ENCODE measurements around the gene ICAM1. TPM values are rescaled to one million over a fixed set of nuclear protein-coding genes. Genes with fewer than 3 reads are reported as not detected.
"Not testable (repeated sequence)": the region's sequence is repeated elsewhere in the genome, so short reads cannot be mapped to it uniquely, and the experiment has no call there.

Gene ICAM1, protein sequence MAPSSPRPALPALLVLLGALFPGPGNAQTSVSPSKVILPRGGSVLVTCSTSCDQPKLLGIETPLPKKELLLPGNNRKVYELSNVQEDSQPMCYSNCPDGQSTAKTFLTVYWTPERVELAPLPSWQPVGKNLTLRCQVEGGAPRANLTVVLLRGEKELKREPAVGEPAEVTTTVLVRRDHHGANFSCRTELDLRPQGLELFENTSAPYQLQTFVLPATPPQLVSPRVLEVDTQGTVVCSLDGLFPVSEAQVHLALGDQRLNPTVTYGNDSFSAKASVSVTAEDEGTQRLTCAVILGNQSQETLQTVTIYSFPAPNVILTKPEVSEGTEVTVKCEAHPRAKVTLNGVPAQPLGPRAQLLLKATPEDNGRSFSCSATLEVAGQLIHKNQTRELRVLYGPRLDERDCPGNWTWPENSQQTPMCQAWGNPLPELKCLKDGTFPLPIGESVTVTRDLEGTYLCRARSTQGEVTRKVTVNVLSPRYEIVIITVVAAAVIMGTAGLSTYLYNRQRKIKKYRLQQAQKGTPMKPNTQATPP
- total RNA-seq: 38.4 and 130 TPM in 2 replicates

DNA sequence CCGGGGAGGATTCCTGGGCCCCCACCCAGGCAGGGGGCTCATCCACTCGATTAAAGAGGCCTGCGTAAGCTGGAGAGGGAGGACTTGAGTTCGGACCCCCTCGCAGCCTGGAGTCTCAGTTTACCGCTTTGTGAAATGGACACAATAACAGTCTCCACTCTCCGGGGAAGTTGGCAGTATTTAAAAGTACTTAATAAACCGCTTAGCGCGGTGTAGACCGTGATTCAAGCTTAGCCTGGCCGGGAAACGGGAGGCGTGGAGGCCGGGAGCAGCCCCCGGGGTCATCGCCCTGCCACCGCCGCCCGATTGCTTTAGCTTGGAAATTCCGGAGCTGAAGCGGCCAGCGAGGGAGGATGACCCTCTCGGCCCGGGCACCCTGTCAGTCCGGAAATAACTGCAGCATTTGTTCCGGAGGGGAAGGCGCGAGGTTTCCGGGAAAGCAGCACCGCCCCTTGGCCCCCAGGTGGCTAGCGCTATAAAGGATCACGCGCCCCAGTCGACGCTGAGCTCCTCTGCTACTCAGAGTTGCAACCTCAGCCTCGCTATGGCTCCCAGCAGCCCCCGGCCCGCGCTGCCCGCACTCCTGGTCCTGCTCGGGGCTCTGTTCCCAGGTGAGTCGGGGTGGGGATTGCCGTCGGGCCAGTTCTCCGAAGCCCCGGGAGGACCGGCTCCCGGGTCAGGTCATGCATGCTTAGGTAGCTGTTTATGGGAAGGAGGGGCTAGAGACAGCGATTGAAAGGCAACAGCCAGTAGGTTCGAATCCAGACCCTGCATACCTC, at the start of gene ICAM1:
Gene ICAM1, plus strand, starts transcription at position 505 of the 779 bp plus-strand sequence. Its CDS starts 40 bp downstream, at position 545.
- DNase-seq (ENCODE audit: low read depth): peak; percentile 75

DNA sequence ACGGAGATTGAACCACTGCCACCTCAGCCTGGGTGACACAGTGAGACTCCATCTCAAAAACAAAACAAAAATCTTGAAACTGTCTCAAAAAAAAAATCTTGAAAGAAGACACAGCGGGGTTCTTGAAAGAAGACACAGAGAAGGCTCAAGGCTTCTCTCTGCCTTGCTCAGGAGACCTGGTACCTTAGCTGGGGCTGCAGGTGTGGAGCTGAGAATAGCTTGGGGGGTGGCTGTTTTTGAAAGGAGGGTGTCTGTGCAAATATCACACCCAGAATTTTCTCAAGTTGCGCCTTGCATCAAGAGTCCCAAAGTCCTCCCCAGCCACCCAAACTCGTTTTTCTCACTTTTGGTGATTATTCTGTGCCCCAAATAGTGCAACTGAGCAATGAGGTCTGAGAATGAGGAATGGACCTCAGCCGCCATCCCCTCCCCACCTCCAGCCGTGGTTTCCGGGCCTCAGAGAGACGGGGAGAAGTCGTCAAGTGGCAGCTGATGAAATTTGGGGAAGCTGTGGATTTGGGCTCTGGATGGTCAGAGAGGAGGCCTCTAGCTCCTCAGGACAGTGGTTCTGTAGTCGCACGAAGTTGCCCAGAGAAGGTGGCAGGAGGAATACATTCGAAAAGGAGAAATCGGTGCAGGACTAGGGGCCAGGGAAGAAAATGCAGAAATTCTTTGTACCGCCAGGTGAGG, 48.6 kb upstream of the ICAM1 start:
- DNase-seq (ENCODE audit: low read depth): no peak

- no peak for DNase-seq (ENCODE audit: low read depth)
Observed at GRCh38 chr19:10223488-10224213, 47.3 kb upstream of the ICAM1 start.

DNA sequence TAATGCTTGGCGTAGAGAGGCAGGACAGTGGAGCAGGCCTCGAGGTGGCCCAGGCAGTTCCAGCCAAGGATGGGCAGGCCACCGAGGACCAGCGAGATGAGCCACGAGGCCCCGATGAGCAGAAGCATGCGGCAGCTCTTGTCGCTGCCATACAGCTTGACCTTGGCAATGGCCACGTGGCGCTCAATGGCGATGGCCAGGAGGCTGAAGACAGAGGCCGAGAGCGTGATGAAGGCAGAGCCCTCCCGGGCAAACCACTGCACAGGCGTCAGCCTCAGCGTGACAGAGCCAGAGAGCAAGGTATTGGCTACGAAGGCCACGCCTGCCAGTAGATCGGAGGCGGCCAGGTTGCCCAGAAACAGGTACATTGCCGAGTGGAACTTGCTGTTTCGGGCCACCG, 46.6 kb upstream of the ICAM1 start:
- DNase-seq (ENCODE audit: low read depth): no peak

DNA sequence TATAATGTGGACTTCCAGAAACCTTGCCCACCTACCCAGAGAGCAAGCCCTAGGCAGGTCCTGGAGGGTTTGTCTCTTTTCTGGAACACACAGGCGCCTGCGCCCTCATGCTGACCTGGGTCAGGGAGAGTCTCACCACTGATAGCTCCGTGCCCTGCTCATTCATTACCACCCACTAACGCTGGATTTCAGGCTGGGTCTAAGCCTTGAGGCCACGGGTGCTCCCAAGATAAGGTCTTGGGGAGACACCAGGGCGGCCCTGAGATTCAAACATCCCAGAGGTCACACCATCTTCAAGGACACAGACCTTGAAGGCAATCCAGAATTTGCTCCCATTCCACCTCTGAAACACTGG, 44.9 kb upstream of the ICAM1 start:
- no peak for DNase-seq (ENCODE audit: low read depth)

DNA sequence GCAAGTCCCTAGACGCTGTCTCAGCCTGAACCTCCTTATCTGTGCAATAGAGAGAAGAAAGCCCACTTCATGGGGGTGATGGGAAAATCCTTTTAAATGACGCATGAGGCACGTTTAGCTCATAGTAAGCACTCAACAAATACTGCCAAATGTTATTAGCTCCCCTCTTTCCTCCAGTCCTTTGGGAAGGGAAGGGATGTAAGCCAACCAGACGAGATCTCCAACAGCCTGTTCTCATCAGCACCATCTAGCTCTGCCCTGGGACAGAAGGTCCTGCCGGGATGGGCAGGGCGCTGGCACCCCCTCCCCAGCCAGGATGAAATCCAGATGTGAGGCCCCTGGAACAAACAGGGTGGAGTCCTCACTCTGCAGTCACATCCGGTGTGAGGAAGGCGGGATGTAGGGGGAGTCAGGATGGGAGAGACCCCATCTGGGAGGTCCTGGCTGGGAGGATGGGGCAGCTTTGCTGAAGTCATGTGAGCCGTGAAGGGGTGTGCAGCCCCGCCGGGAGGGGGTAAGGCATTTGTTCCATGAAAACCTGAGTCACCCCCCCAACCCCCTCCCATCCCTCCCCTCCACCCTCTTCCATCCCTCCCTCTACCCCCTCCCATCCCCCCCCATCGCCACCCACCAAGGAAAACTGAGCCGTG, 44.4 kb upstream of the ICAM1 start:
- no peak for DNase-seq (ENCODE audit: low read depth)

- no peak for DNase-seq (ENCODE audit: low read depth)
Observed at GRCh38 chr19:10227026-10227971, 43.6 kb upstream of the ICAM1 start.

- no peak for DNase-seq (ENCODE audit: low read depth)
Observed at GRCh38 chr19:10228393-10228792, 42.5 kb upstream of the ICAM1 start.

DNA sequence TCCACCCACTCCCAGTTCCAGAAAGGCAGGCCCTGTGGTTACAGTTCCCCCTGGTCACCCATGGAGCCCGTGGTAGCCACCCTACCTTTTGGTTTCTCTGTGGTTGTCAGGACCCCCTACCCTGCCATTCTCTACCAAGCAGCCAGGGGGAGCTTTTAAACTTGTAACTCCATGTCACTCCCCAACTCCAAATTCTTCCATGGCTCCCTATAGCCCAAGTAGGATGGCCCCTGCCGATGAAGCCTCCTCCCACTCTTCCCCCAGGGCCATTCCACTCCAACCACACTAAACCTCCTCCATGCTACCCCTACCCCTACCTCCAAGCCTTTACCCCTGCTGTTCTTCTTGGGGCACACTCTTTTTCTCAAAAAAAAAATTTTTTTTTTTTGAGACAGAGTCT, 42.0 kb upstream of the ICAM1 start:
- DNase-seq (ENCODE audit: low read depth): peak; percentile 32

DNA sequence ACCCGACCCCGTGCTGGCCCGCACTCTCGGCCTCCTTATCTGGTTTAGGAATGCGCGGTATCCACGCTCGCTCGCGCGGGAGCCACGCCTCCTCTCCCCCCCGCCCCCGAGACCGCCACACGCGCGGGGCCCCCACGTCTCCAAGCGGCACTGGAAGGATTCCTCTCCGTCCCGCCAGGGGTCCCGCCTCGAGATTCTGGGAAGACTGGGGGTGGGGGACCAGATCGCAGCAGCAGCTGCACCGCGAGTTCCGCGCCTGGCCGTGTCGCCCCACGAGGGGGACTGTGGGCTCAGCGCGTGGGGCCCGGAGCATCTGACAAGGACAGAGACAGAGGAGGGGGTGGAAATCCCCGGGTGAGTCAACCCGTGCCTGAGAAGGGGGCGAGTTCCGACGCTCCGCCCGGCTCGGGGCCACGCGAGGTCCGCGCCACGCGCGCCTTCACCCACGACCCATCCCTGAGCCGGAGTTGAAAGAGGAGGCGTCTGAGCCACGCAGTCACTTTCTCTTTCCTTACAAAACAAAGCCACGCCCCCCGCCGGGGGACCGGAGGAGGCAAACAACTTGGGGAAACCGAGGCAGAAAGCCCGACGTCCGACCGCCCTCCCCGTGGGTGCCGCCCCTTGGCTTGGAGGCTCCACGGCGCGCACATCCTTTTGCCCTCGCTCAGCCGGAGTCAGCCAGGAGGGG, 40.6 kb upstream of the ICAM1 start:
- DNase-seq (ENCODE audit: low read depth): no peak

- no peak for DNase-seq (ENCODE audit: low read depth)
Observed at GRCh38 chr19:10230861-10231611, 39.9 kb upstream of the ICAM1 start, which contains the start of gene S1PR2. TSS of gene S1PR2 (minus strand) at chr19:10231331. CDS start at chr19:10224905, 6,426 bp downstream.

GRCh38 chr19:10231612-10232228, 39.2 kb upstream of the ICAM1 start:
- DNase-seq (ENCODE audit: low read depth): no peak

DNA sequence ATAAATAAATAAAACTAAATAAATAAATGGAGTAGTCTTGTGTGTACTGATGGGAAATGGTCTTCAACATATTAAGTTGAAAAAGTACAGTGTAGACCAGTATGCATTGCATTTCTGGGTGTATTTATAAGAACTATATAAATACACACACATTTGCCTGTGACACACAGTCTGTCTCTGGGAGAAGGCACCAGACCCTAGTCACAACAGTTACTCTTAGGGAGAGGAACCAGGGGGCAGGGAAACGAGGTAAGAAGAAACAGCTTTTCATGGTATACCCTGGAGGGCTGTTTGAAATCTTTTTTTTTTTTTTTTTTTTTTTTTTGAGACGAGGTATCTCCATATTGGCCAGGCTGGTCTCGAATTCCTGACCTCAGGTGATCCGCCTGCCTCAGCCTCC, 37.0 kb upstream of the ICAM1 start:
- DNase-seq (ENCODE audit: low read depth): no peak

DNA sequence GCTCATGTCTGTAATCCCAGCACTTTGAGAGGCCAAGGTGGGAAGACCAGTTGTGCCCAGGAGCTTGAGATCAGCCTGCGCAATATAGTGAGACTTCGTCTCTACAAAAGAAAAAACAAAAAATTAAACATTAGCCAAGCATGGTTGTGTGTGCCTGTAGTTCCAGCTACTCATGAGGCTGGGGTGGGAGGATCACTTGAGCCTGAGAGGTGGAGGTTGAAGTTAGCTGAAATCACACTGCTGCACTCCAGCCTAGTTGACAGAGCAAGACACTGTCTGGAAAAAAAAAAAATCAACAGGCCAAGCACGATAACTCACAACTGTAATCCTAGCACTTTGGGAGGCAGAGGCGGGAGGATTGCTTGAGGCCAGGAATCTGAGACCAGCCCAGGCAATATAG, 35.9 kb upstream of the ICAM1 start:
- no peak for DNase-seq (ENCODE audit: low read depth)

GRCh38 chr19:10235409-10235808, 35.5 kb upstream of the ICAM1 start:
- DNase-seq (ENCODE audit: low read depth): not testable (repeated sequence)

- DNase-seq (ENCODE audit: low read depth): no peak
Observed at GRCh38 chr19:10237702-10238101, 33.2 kb upstream of the ICAM1 start.

GRCh38 chr19:10238172-10238783, 32.6 kb upstream of the ICAM1 start:
- DNase-seq (ENCODE audit: low read depth): no peak
